Ishikawa (cell line): ENCODE measurements around the gene DGKE.

Experiments
- CREB1 ChIP-seq: IDR thresholded peaks from 2 replicates; pipeline ENCODE4 v1.6.1; 2012; ENCODE audit warnings: low read depth
- YY1 ChIP-seq: IDR thresholded peaks from 2 replicates; pipeline ENCODE4 v1.6.1; 2012; ENCODE audit warnings: low read depth

DNA sequence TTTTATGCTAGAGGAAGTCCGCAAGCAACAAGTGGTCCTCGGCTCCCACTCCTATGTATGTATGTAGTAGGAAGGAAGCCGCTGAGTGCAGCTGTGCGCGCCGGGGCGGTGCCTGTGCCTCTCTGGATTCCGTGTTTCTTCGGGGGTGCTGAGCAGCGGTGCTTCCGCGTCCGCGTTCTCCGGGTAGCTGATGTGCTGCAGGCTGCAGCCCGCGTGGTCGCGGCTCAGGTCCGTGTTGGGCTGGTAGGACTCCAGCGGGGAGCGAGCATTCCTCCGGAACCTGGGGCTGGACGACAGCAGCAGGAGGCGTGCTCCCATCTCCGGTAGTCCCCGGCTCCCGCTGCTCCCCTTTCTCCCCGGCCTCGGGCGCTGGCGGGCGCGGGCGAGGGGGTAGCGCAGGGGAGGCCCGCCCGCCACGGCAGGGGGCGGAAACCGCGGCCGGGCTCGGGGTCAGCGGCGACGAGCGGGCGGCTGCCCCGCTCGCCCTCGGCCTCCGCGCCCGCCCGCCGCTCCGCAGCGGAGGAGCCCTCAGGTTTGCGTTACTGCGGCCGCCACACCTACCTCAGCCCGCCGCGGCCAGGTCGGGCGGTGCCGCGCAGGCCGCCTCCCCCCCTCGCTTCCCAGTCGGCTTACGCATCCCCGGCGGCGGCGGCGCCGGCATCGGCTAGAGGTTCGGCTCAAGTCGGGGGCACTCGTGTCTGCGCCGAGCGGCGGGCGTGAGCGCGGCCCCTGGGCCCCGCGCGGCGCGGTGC is 718 bp upstream of the DGKE start:
- TF ChIP-seq CREB1 (no peak), YY1 (no peak)
